Loucy (cell line): ENCODE measurements around the gene ATP10D.
"Not testable (repeated sequence)": the region's sequence is repeated elsewhere in the genome, so short reads cannot be mapped to it uniquely, and the experiment has no call there.

Experiments
- H2AFZ ChIP-seq: fragments of 200-600 bp; sonication (generic); 2 replicates; pipeline ENCODE4 v1.6.0; 2016; ENCODE audit warnings: antibody characterized with exemption, mild to moderate bottlenecking, low read length, moderate library complexity
- H3F3A ChIP-seq: fragments of 200-600 bp; 2 replicates; pipeline ENCODE4 v1.6.0; 2016; ENCODE audit warnings: antibody characterized with exemption, low read depth, mild to moderate bottlenecking
- H3K27me3 ChIP-seq: fragments of 200-600 bp; sonication (generic); 2 replicates; pipeline ENCODE4 v1.6.1; 2014; ENCODE audit warnings: low read length, mild to moderate bottlenecking; ENCODE audit not compliant: insufficient read depth, poor library complexity, severe bottlenecking
- H3K36me3 ChIP-seq: fragments of 200-600 bp; sonication (generic); 2 replicates; pipeline ENCODE4 v1.6.1; 2016; ENCODE audit warnings: low read length; ENCODE audit not compliant: insufficient read depth
- H3K4me1 ChIP-seq: fragments of 200-600 bp; sonication (generic); 2 replicates; pipeline ENCODE4 v1.5.1; 2014; ENCODE audit warnings: low read length, mild to moderate bottlenecking; ENCODE audit not compliant: insufficient read depth, poor library complexity, severe bottlenecking
- H3K4me2 ChIP-seq: fragments of 200-600 bp; sonication (generic); 2 replicates; pipeline ENCODE4 v1.6.0; 2014; ENCODE audit warnings: antibody characterized with exemption, low read length, low read depth, mild to moderate bottlenecking; ENCODE audit not compliant: poor library complexity, severe bottlenecking
- H3K4me3 ChIP-seq: fragments of 200-600 bp; sonication (generic); 2 replicates; pipeline ENCODE4 v1.5.1; 2014; ENCODE audit warnings: low read length, mild to moderate bottlenecking, mixed read lengths; ENCODE audit not compliant: poor library complexity, severe bottlenecking
- H3K79me2 ChIP-seq: fragments of 200-600 bp; sonication (generic); 2 replicates; pipeline ENCODE4 v1.6.1; 2014; ENCODE audit warnings: low read length; ENCODE audit not compliant: insufficient read depth
- H3K9ac ChIP-seq: fragments of 200-600 bp; sonication (generic); 2 replicates; pipeline ENCODE4 v1.6.0; 2014; ENCODE audit warnings: mild to moderate bottlenecking, low read depth, low read length, moderate library complexity; ENCODE audit not compliant: poor library complexity, severe bottlenecking
- H3K9me2 ChIP-seq: fragments of 200-600 bp; sonication (generic); replicated peaks from 2 replicates; pipeline ENCODE4 v1.6.1; 2016; ENCODE audit warnings: low read depth, low read length, mixed read lengths
- H3K9me3 ChIP-seq: fragments of 200-600 bp; sonication (generic); 2 replicates; pipeline ENCODE4 v1.6.1; 2014; ENCODE audit warnings: mild to moderate bottlenecking, antibody characterized with exemption, low read length, low read depth; ENCODE audit not compliant: insufficient read depth
- H4K20me1 ChIP-seq: fragments of 200-600 bp; sonication (generic); 2 replicates; pipeline ENCODE4 v1.6.0; 2014; ENCODE audit warnings: antibody characterized with exemption, low read length, mild to moderate bottlenecking; ENCODE audit not compliant: insufficient read depth, poor library complexity, severe bottlenecking
- CTCF ChIP-seq: fragments of 200-600 bp; sonication (generic); conservative IDR thresholded peaks from 2 replicates; pipeline ENCODE4 v1.5.1; 2014; ENCODE audit warnings: mild to moderate bottlenecking, antibody characterized with exemption, low read length
- EZH2phosphoT487 ChIP-seq: fragments of 200-600 bp; IDR thresholded peaks from 2 replicates; pipeline ENCODE4 v1.6.1; 2018; ENCODE audit warnings: antibody characterized with exemption, mild to moderate bottlenecking, moderate library complexity, borderline replicate concordance

Gene ATP10D

GRCh38 chr4:47526281-47526680 lies 41.2 kb downstream of the ATP10D start:
- H3K4me3 ChIP-seq, result no peak overlapping the region
- no peaks in the 10 kb centered on the region for H3K36me3 ChIP-seq
- H4K20me1 ChIP-seq, result no peaks in the 10 kb centered on the region
- no peaks in the 10 kb centered on the region for H3K79me2 ChIP-seq
- no peaks in the 10 kb centered on the region for H3K27me3 ChIP-seq
- TF ChIP-seq EZH2phosphoT487, result no peak
- no peak for TF ChIP-seq CTCF
- peaks cover 7% of the 10 kb centered on the region for H3K4me1 ChIP-seq
- H3K4me2 ChIP-seq, result no peak overlapping the region
- no peak overlapping the region for H2AFZ ChIP-seq
- H3K9ac ChIP-seq, result no peak overlapping the region
- H3K9me2 ChIP-seq, result no peaks in the 10 kb centered on the region
- H3F3A ChIP-seq, result 0 out of 2 replicates have a peak, but pooled peaks cover under 1% of the 10 kb centered on the region
- 0 out of 2 replicates have a peak, but pooled peaks cover 9% of the 10 kb centered on the region for H3K9me3 ChIP-seq

GRCh38 chr4:47528646-47529045 lies 43.6 kb downstream of the ATP10D start:
- H3K27me3 ChIP-seq, result not testable (repeated sequence)

GRCh38 chr4:47530801-47531200 lies 45.7 kb downstream of the ATP10D start:
- H3K9ac ChIP-seq, result no peak overlapping the region
- TF ChIP-seq CTCF, result no peak
- no peak for TF ChIP-seq EZH2phosphoT487

More at GRCh38 chr4:47528646-47529045, 43.6 kb downstream of the ATP10D start:
- not testable (repeated sequence) for H3F3A ChIP-seq, H2AFZ ChIP-seq, H3K4me2 ChIP-seq, H3K9me3 ChIP-seq, H3K4me3 ChIP-seq, H3K79me2 ChIP-seq, H3K9ac ChIP-seq, H4K20me1 ChIP-seq, H3K9me2 ChIP-seq, H3K36me3 ChIP-seq
- H3K4me1 ChIP-seq, result peaks cover 25% of the 10 kb centered on the region

GRCh38 chr4:47531241-47531953 lies 46.3 kb downstream of the ATP10D start:
- Histone ChIP-seq H3K9ac (no peak overlapping the region), H3K27me3 (no peaks in the 10 kb centered on the region), H3K9me3 (0 out of 2 replicates have a peak, but pooled peaks cover 9% of the 10 kb centered on the region), H3K4me2 (peak overlapping the region; percentile 65), H3F3A (0 out of 2 replicates have a peak, but pooled peaks cover 3% of the 10 kb centered on the region), H3K4me1 (peaks cover 38% of the 10 kb centered on the region), H2AFZ (no peak overlapping the region), H3K9me2 (no peaks in the 10 kb centered on the region), H3K4me3 (peak overlapping the region; percentile 11), H4K20me1 (peaks cover 3% of the 10 kb centered on the region), H3K79me2 (no peaks in the 10 kb centered on the region), H3K36me3 (no peaks in the 10 kb centered on the region; the same call in none of the 2 replicates)
- TF ChIP-seq EZH2phosphoT487, result 0 out of 2 replicates have a peak, but pooled peaks have one; percentile 35
- TF ChIP-seq CTCF, result no peak

More at GRCh38 chr4:47530801-47531200, 45.7 kb downstream of the ATP10D start:
- H3K4me2 ChIP-seq, result peak overlapping the region; percentile 65
- H3F3A ChIP-seq, result 0 out of 2 replicates have a peak, but pooled peaks cover 3% of the 10 kb centered on the region
- no peaks in the 10 kb centered on the region for H3K27me3 ChIP-seq
- H3K9me3 ChIP-seq, result 0 out of 2 replicates have a peak, but pooled peaks cover 9% of the 10 kb centered on the region
- H2AFZ ChIP-seq, result no peak overlapping the region
- peaks cover 38% of the 10 kb centered on the region for H3K4me1 ChIP-seq
- H3K9me2 ChIP-seq, result no peaks in the 10 kb centered on the region
- H4K20me1 ChIP-seq, result peaks cover 3% of the 10 kb centered on the region
- no peaks in the 10 kb centered on the region for H3K79me2 ChIP-seq
- H3K36me3 ChIP-seq, result no peaks in the 10 kb centered on the region; the same call in 1 of the 2 replicates
- H3K4me3 ChIP-seq, result no peak overlapping the region
